ENCODE data around the gene GIMAP8.
"Not testable (repeated sequence)": the region's sequence is repeated elsewhere in the genome, so short reads cannot be mapped to it uniquely, and the experiment has no call there.

GIMAP8 gene

GRCh38 chr7:150464962-150465361 is 14.5 kb downstream of the GIMAP8 start:
- no peak for DNase-seq (ENCODE audit: low read depth)

GRCh38 chr7:150465414-150465813 is 15.0 kb downstream of the GIMAP8 start:
- DNase-seq (ENCODE audit: low read depth): no peak

- no peak for DNase-seq (ENCODE audit: low read depth)
Observed at GRCh38 chr7:150466477-150466876, 16.0 kb downstream of the GIMAP8 start.

- DNase-seq (ENCODE audit: low read depth): no peak
Observed at GRCh38 chr7:150468241-150468640, 17.8 kb downstream of the GIMAP8 start.

- no peak for DNase-seq (ENCODE audit: low read depth)
Observed at GRCh38 chr7:150471886-150472285, 21.5 kb downstream of the GIMAP8 start.

GRCh38 chr7:150473902-150474301 is 23.5 kb downstream of the GIMAP8 start:
- DNase-seq (ENCODE audit: low read depth): no peak

GRCh38 chr7:150476285-150476684 is 25.9 kb downstream of the GIMAP8 start:
- no peak for DNase-seq (ENCODE audit: low read depth)

- no peak for DNase-seq (ENCODE audit: low read depth)
Observed at GRCh38 chr7:150476819-150477631, 26.6 kb downstream of the GIMAP8 start.

- no peak for DNase-seq (ENCODE audit: low read depth)
Observed at GRCh38 chr7:150479023-150479716, 28.7 kb downstream of the GIMAP8 start.

GRCh38 chr7:150481186-150481920 is 30.9 kb downstream of the GIMAP8 start:
- DNase-seq (ENCODE audit: low read depth): no peak

- no peak for DNase-seq (ENCODE audit: low read depth)
Observed at GRCh38 chr7:150481922-150482321, 31.5 kb downstream of the GIMAP8 start.

- not testable (repeated sequence) for DNase-seq (ENCODE audit: low read depth)
Observed at GRCh38 chr7:150483514-150483913, 33.1 kb downstream of the GIMAP8 start.

- DNase-seq (ENCODE audit: low read depth): not testable (repeated sequence)
Observed at GRCh38 chr7:150484071-150484470, 33.6 kb downstream of the GIMAP8 start.

- no peak for DNase-seq (ENCODE audit: low read depth)
Observed at GRCh38 chr7:150487625-150488024, 37.2 kb downstream of the GIMAP8 start.

GRCh38 chr7:150489782-150490181 is 39.4 kb downstream of the GIMAP8 start:
- no peak for DNase-seq (ENCODE audit: low read depth)

GRCh38 chr7:150493442-150493841 is 43.0 kb downstream of the GIMAP8 start:
- not testable (repeated sequence) for DNase-seq (ENCODE audit: low read depth)

- no peak for DNase-seq (ENCODE audit: low read depth)
Observed at GRCh38 chr7:150502519-150502918, 52.1 kb downstream of the GIMAP8 start.

GRCh38 chr7:150503155-150503554 is 52.7 kb downstream of the GIMAP8 start:
- DNase-seq (ENCODE audit: low read depth): no peak

GRCh38 chr7:150503581-150503980 is 53.2 kb downstream of the GIMAP8 start:
- DNase-seq (ENCODE audit: low read depth): no peak

- no peak for DNase-seq (ENCODE audit: low read depth)
Observed at GRCh38 chr7:150507947-150508602, 57.6 kb downstream of the GIMAP8 start.

GRCh38 chr7:150511048-150511447 is 60.6 kb downstream of the GIMAP8 start:
- DNase-seq (ENCODE audit: low read depth): no peak

GRCh38 chr7:150513758-150514157 is 63.3 kb downstream of the GIMAP8 start:
- DNase-seq (ENCODE audit: low read depth): no peak

Data from activated T-cell treated with anti-CD3 and anti-CD28 coated beads for 1 hour (primary cell).